SK-N-MC (cell line): ENCODE measurements around the gene ATP13A1.

ENCODE experiments used
- EZH2 ChIP-seq: fragments of 200-600 bp; sonication (generic); IDR thresholded peaks from one replicate; pipeline ENCODE4 v1.6.1; 2017; ENCODE audit warnings: antibody characterized with exemption
- POLR2AphosphoS5 ChIP-seq: IDR thresholded peaks from 2 replicates; pipeline ENCODE4 v1.6.1; 2012; ENCODE audit warnings: mild to moderate bottlenecking, low read depth, low read length, borderline replicate concordance

GRCh38 chr19:19615086-19615485 is 48.4 kb downstream of the ATP13A1 start:
- TF ChIP-seq EZH2: no peak
- TF ChIP-seq POLR2AphosphoS5: no peak
